Glutamatergic neuron (in vitro differentiated cells): Measurements from ENCODE around the gene HOXD9. TPM values are rescaled to one million over a fixed set of nuclear protein-coding genes. Genes with fewer than 3 reads are reported as not detected.

Source experiments
- DNase-seq: peaks from one replicate; pipeline ENCODE4 v3.0.0; 2022
- H3K27ac Mint-ChIP-seq: one replicate; pipeline ENCODE4 v1.8.0; 2020; ENCODE audit warnings: mild to moderate bottlenecking, mixed read lengths, inconsistent platforms; ENCODE audit not compliant: unreplicated experiment
- H3K27me3 Mint-ChIP-seq: one replicate; pipeline ENCODE4 v1.8.0; 2020; ENCODE audit warnings: mild to moderate bottlenecking, moderate library complexity, mixed read lengths, inconsistent platforms; ENCODE audit not compliant: unreplicated experiment
- H3K36me3 Mint-ChIP-seq: one replicate; pipeline ENCODE4 v1.8.0; 2020; ENCODE audit warnings: mild to moderate bottlenecking, mixed read lengths, inconsistent platforms; ENCODE audit not compliant: unreplicated experiment
- H3K4me1 Mint-ChIP-seq: one replicate; pipeline ENCODE4 v1.8.0; 2020; ENCODE audit warnings: mild to moderate bottlenecking, low read depth, mixed read lengths, inconsistent platforms; ENCODE audit not compliant: unreplicated experiment
- H3K4me3 Mint-ChIP-seq: one replicate; pipeline ENCODE4 v1.8.0; 2020; ENCODE audit warnings: mild to moderate bottlenecking, mixed read lengths, inconsistent platforms; ENCODE audit not compliant: unreplicated experiment
- H3K9me3 Mint-ChIP-seq: one replicate; pipeline ENCODE4 v1.8.0; 2020; ENCODE audit warnings: mild to moderate bottlenecking, moderate library complexity, mixed read lengths, inconsistent platforms; ENCODE audit not compliant: unreplicated experiment
- CTCF ChIP-seq: fragments of 200-600 bp; sonication (generic); IDR thresholded peaks from one replicate; pipeline ENCODE4 v1.5.0; 2021; ENCODE audit not compliant: partially characterized antibody, unreplicated experiment
- total RNA-seq: library from RNA; stranded (reverse); fragmentation: NEBNext Ultra II Directional; extraction: Animal tissue kit (Norgen Biotek cat#: 25700); gene quantifications from one replicate; pipeline ENCODE4 v1.2.1, GENCODE V29; 2021; ENCODE audit not compliant: unreplicated experiment

Gene HOXD9
- total RNA-seq, 1 donor from 2014 or later, result 0.44 TPM

DNA sequence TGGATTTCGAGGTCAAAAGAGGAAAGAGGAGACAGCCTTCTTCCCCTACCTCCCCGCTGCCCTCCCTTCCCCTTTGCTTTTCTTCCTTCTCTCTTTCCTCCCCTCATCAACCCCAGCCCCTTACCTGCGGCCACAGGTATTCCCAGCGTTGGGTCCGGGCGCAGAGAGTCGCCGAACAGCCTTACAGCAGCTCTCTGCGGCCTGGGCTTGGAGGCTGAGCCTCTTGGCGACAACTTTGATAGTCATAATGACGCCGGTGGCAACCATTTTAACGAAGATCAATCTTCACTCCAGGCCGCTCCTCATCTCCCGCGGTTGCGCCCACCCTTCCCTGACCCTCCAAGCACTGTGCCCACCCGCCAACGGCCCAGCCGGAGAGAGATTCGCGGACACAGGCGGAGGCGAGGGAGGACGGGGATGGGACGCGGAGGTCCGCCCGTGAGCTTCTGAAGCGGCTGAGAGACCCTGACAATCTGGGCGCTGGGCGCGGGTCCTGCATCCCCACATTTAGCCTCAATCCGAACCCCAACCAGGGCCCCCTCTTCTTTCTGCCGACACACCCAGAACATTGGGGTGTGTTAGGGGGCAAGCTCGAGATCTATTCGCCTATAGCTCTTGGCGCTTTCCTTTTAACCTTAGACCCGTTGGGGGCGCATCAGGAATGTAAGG lies 37.3 kb upstream of the HOXD9 start:
- no peak for TF ChIP-seq CTCF
- Mint-ChIP-seq H3K9me3 (peaks cover 19% of the 10 kb centered on the region), H3K4me3 (peak overlapping the region; percentile 80), H3K27me3 (peaks cover 54% of the 10 kb centered on the region), H3K27ac (no peak overlapping the region), H3K36me3 (no peaks in the 10 kb centered on the region), H3K4me1 (peaks cover 13% of the 10 kb centered on the region)
- DNase-seq, result no peak

DNA sequence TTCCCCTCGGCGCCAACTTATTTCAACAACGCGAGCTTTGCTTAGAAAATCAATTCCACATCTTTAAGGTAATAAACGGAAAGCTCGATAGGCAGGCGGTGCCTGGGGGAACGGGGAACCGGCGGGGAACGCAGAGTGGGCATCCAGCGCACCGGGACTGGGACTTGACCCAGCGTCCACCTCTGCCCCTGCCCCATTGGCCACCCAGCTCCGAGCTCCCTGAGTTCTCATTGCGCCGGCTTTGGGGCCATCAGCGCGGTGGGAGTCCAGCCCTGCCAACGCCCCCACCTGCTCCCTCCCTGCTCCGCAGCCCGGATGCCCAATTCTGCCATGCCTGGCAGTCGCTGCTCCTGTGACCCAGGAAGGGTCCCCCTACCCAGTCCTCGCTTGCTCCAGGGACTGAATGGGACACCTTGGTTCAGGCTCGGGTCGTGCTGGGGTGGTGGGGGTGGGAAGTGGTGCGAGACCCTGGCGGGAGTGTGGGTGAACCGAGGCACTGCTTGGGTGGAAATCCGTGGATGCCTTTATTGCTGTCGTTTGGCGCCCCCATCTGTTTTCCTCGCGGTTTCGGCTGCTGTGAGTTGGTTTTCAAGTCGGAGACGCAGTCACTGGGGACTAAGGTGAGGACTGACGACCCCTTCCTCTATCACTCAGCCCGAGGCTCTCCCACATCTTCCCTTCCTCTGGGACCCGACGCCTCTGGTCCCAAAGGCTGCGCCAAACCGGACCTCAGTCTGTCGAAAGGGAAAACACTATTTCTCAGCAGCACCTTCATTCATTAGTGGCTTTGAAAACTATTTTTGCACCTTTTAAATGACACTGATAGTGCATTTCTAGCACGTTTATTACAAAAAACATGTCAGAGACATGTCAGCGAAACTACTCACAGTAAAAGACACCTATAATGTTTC lies 36.4 kb upstream of the HOXD9 start:
- H3K36me3 Mint-ChIP-seq, result no peaks in the 10 kb centered on the region
- H3K27ac Mint-ChIP-seq, result no peak overlapping the region
- H3K4me1 Mint-ChIP-seq, result peaks cover 11% of the 10 kb centered on the region
- H3K4me3 Mint-ChIP-seq, result peak overlapping the region; percentile 53
- peaks cover 54% of the 10 kb centered on the region for H3K27me3 Mint-ChIP-seq
- TF ChIP-seq CTCF, result peak; percentile 37
- DNase-seq, result peak; percentile 73
- H3K9me3 Mint-ChIP-seq, result peaks cover 19% of the 10 kb centered on the region

GRCh38 chr2:176087330-176088047 lies 35.0 kb upstream of the HOXD9 start:
- TF ChIP-seq CTCF, result no peak
- Mint-ChIP-seq H3K9me3 (peaks cover 23% of the 10 kb centered on the region), H3K27ac (no peak overlapping the region), H3K36me3 (no peaks in the 10 kb centered on the region), H3K4me1 (peaks cover 7% of the 10 kb centered on the region), H3K27me3 (peaks cover 55% of the 10 kb centered on the region), H3K4me3 (peak overlapping the region; percentile 90)
- DNase-seq, result no peak

DNA sequence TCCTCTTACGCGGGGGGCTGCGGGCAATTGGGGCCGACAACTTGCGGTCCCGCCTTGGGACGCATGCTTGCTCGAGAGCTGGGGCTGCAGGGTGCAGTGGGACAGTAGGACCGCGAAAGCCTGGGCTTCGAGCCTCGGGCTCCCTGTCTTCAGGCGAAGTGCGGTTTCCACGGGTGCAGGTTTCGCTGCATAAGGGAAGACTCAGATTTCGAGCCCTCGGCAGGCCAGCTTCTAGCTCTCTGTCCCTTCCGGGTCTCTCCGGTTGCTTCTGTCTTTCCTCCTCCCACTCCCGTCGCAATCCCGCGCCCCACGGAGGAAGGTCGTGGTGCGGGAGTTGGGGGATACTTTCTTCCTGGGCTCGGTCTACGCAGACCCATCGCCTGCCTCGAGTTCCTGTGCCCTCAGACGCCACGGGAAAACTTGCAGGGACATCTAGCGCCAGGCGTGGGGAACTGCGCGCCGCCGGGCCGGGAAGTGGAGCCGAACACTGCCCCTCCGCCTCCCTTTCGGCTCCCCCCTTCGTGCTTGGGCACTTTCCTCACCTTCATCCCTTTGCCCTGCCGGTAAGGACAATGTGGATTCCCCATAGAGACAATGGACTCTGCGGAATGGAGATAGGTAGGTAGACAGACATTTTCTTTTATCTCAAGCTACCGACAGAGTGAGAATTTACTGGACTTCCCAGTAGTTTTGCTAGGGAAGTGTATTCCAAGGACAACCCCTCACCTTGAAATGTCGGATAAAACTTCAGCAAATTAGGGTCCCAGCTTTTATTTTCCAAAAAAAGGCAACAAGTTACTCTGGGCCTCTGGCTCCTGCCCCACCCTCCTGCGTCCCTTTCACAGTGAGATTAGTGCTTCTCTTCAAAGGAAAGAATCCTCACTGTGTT lies 34.2 kb upstream of the HOXD9 start:
- TF ChIP-seq CTCF, result peak; percentile 50
- no peak overlapping the region for H3K27ac Mint-ChIP-seq
- H3K4me1 Mint-ChIP-seq, result peaks cover 6% of the 10 kb centered on the region
- peaks cover 50% of the 10 kb centered on the region for H3K27me3 Mint-ChIP-seq
- no peaks in the 10 kb centered on the region for H3K36me3 Mint-ChIP-seq
- peak overlapping the region; percentile 90 for H3K4me3 Mint-ChIP-seq
- peak; percentile 74 for DNase-seq
- peaks cover 20% of the 10 kb centered on the region for H3K9me3 Mint-ChIP-seq
